ENCODE measurements around the gene EEF1AKMT3. TPM values are rescaled to one million over a fixed set of nuclear protein-coding genes. Genes with fewer than 3 reads are reported as not detected.

The EEF1AKMT3 gene
- total RNA-seq, 1 donor from 2014 or later, result 3.3 TPM

DNA sequence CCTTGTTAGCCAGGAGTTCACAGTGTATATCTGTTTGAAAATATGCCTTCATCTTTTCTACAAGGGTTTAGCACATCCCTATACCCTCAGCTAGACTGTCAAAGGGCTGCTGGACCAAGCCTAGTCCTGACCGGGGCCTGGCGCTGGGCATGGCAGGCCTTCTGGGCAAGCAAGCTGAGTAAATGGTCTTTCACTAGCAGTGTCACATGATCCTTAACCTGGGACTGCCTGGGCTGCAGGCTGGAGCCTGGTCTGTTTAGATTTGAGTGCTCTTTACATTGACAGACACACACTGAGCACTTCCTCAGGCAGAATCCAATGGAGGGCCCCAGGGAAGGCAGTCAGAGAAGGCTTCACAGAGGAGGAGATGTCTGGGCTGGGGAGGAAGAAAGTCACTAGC, 53.0 kb downstream of the EEF1AKMT3 start:
- peaks cover 19% of the 10 kb centered on the region for H3K9me3 Mint-ChIP-seq (ENCODE audit: unreplicated experiment)
- H3K4me1 Mint-ChIP-seq (ENCODE audit: low read depth, unreplicated experiment), result peaks cover 10% of the 10 kb centered on the region
- DNase-seq, result no peak
- TF ChIP-seq, protein P1, sequence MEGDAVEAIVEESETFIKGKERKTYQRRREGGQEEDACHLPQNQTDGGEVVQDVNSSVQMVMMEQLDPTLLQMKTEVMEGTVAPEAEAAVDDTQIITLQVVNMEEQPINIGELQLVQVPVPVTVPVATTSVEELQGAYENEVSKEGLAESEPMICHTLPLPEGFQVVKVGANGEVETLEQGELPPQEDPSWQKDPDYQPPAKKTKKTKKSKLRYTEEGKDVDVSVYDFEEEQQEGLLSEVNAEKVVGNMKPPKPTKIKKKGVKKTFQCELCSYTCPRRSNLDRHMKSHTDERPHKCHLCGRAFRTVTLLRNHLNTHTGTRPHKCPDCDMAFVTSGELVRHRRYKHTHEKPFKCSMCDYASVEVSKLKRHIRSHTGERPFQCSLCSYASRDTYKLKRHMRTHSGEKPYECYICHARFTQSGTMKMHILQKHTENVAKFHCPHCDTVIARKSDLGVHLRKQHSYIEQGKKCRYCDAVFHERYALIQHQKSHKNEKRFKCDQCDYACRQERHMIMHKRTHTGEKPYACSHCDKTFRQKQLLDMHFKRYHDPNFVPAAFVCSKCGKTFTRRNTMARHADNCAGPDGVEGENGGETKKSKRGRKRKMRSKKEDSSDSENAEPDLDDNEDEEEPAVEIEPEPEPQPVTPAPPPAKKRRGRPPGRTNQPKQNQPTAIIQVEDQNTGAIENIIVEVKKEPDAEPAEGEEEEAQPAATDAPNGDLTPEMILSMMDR (IDR thresholded peaks at IDR 0.05; ENCODE audit: partially characterized antibody, unreplicated experiment), result no peak
- no peak overlapping the region for H3K4me3 Mint-ChIP-seq (ENCODE audit: unreplicated experiment)
- no peak overlapping the region for H3K27ac Mint-ChIP-seq (ENCODE audit: unreplicated experiment)
- H3K27me3 Mint-ChIP-seq (ENCODE audit: unreplicated experiment), result peaks cover 13% of the 10 kb centered on the region
- H3K36me3 Mint-ChIP-seq (ENCODE audit: unreplicated experiment), result no peaks in the 10 kb centered on the region

DNA sequence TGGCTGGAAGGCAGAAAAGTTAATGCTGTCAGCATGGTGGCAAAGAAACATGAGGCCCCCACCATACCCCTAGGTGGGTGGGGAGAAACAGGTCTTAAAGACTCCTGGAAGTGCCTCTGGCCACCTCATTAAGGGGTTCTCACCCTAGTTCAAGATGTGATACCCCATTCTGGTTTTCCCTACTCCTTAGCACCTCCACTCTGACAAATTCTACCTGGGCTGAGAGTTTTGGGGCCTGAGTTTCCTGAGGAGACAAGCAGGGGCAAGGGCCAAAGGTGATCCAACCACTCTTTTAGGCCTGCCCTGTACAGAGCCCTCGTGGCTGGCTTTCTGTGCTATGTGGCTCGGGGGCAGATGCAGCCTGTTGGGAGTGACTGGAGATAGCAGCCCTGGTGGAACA, 54.0 kb downstream of the EEF1AKMT3 start:
- Mint-ChIP-seq H3K27ac (ENCODE audit: unreplicated experiment) (no peak overlapping the region), H3K27me3 (ENCODE audit: unreplicated experiment) (peaks cover 16% of the 10 kb centered on the region), H3K36me3 (ENCODE audit: unreplicated experiment) (no peaks in the 10 kb centered on the region), H3K9me3 (ENCODE audit: unreplicated experiment) (peaks cover 19% of the 10 kb centered on the region), H3K4me1 (ENCODE audit: low read depth, unreplicated experiment) (peaks cover 12% of the 10 kb centered on the region), H3K4me3 (ENCODE audit: unreplicated experiment) (no peak overlapping the region)
- TF ChIP-seq, protein P1 (IDR thresholded peaks at IDR 0.05; ENCODE audit: partially characterized antibody, unreplicated experiment), result no peak
- DNase-seq, result no peak

DNA sequence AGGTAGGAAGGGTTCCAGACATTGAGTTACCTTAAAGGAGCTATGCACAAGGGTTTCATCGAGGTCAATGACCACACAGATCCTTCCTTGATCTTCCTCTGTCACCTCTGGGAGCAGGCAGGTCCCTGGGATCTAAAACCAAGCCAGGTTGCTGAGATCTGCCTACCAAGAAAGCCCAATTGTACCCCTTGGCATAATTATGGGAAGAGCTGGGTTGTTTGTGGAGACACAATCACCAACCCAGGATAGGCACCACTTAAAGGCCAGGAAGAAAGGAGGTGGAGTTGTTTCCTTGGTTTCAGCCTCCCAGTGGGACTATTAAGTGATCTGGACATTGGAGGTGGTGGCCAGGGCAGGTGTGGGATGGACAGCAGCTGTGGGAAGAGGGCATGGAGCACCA, 54.6 kb downstream of the EEF1AKMT3 start:
- no peaks in the 10 kb centered on the region for H3K36me3 Mint-ChIP-seq (ENCODE audit: unreplicated experiment)

DNA sequence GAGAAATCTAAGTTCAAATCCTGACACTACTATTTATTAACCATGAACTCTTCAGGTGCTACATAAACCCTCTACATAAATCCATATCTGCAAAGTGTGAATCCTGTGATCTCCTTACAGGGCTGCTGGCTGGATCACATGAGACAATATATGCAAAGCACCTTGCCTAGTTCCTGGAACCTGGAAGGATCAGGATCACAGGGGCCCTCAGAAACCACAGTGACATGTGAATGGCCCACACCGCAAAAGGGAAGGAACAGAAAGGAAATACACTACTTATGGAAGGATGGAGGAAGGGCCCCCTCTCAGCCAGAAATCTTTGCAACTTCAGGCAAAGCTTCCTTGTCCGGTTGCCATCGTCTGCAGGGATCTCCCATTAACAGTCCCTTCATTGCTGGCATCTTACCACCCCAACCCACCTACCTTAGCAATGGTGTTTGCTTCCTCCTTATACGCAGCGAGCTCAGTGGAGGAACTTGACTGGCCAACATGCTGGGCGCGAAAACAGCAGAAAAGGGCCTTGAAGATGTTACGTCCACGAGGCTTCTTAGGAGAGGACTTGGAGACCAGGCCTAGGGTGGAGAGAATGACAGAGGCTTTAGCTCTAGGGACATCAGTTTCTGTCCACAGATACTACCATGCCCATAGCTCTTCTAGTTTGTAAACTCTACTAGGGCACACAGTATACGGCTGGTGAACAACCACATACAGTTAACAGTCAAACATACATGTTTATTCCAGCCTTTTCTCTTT, 56.8 kb downstream of the EEF1AKMT3 start:
- TF ChIP-seq, protein P1 (IDR thresholded peaks at IDR 0.05; ENCODE audit: partially characterized antibody, unreplicated experiment), result no peak
- no peak overlapping the region for H3K4me3 Mint-ChIP-seq (ENCODE audit: unreplicated experiment)
- no peak overlapping the region for H3K27ac Mint-ChIP-seq (ENCODE audit: unreplicated experiment)
- H3K9me3 Mint-ChIP-seq (ENCODE audit: unreplicated experiment), result peaks cover 10% of the 10 kb centered on the region
- H3K36me3 Mint-ChIP-seq (ENCODE audit: unreplicated experiment), result no peaks in the 10 kb centered on the region
- DNase-seq, result no peak
- H3K4me1 Mint-ChIP-seq (ENCODE audit: low read depth, unreplicated experiment), result peaks cover 30% of the 10 kb centered on the region
- H3K27me3 Mint-ChIP-seq (ENCODE audit: unreplicated experiment), result peaks cover 14% of the 10 kb centered on the region

More for the DNA sequence above, 54.6 kb downstream of the EEF1AKMT3 start:
- Mint-ChIP-seq H3K4me3 (ENCODE audit: unreplicated experiment) (no peak overlapping the region), H3K27me3 (ENCODE audit: unreplicated experiment) (peaks cover 16% of the 10 kb centered on the region), H3K9me3 (ENCODE audit: unreplicated experiment) (peaks cover 19% of the 10 kb centered on the region), H3K27ac (ENCODE audit: unreplicated experiment) (no peak overlapping the region), H3K4me1 (ENCODE audit: low read depth, unreplicated experiment) (peaks cover 15% of the 10 kb centered on the region)
- no peak for DNase-seq
- TF ChIP-seq, protein P1 (IDR thresholded peaks at IDR 0.05; ENCODE audit: partially characterized antibody, unreplicated experiment), result no peak

DNA sequence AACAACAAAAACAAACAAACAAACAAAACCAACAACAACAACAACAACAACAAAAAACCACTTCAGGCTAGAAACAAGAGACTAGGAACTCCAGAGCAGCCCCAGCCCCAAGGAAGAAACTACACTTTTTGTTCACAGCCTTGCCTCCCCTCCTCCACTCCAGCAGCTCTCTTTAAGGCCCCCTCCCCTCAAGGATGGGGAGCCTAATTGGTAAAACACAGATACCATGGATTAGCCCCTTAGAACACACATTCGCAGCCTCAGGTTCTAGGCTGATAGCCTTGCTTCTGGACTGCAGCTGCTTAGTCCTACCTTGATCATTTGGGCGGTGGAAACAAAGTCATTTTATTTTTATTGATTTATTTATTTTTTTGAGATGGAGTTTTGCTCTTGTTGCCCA, 58.0 kb downstream of the EEF1AKMT3 start:
- Mint-ChIP-seq H3K4me1 (ENCODE audit: low read depth, unreplicated experiment) (peaks cover 32% of the 10 kb centered on the region), H3K4me3 (ENCODE audit: unreplicated experiment) (no peak overlapping the region), H3K36me3 (ENCODE audit: unreplicated experiment) (no peaks in the 10 kb centered on the region), H3K27me3 (ENCODE audit: unreplicated experiment) (peaks cover 11% of the 10 kb centered on the region), H3K27ac (ENCODE audit: unreplicated experiment) (no peak overlapping the region), H3K9me3 (ENCODE audit: unreplicated experiment) (peaks cover 5% of the 10 kb centered on the region)
- no peak for DNase-seq
- TF ChIP-seq, protein P1 (IDR thresholded peaks at IDR 0.05; ENCODE audit: partially characterized antibody, unreplicated experiment), result no peak

All from glutamatergic neuron (in vitro differentiated cells).